GM13977 (cell line): ENCODE measurements around the gene LHB.

ENCODE experiments used
- DNase-seq: peaks from one replicate; pipeline ENCODE4 v3.0.0; 2012; ENCODE audit warnings: low spot score
- CTCF ChIP-seq: IDR thresholded peaks from 2 replicates; pipeline ENCODE4 v1.5.1; 2012; ENCODE audit warnings: mild to moderate bottlenecking, control low read depth; ENCODE audit not compliant: insufficient read depth; ENCODE audit errors: extremely low read depth, missing control alignments
- in situ Hi-C: fragments of 300-500 bp; cut with MboI; formaldehyde crosslinking; loops from one replicate; pipeline ENCODE4 v1.12.0; 2022; ENCODE audit warnings: low sequenced_read_pairs, low pct_unique_long_range_greater_than_20kb, mixed read lengths, inconsistent platforms; ENCODE audit not compliant: unreplicated experiment

The LHB gene

GRCh38 chr19:48993175-48994034 lies 23.5 kb downstream of the LHB start, which contains the start of the genes GYS1 and RUVBL2:
TSS of gene GYS1 (minus strand) at chr19:48993309. CDS start at chr19:48993112, 197 bp downstream.
TSS of gene RUVBL2 (plus strand) at chr19:48993887. CDS start at chr19:48993912, 25 bp downstream.
- DNase-seq, result peak; percentile 99
- peak; percentile 92 for TF ChIP-seq CTCF
- in situ Hi-C loops, result no loop called here

GRCh38 chr19:48992581-48993174 lies 24.2 kb downstream of the LHB start:
- DNase-seq, result no peak

DNA sequence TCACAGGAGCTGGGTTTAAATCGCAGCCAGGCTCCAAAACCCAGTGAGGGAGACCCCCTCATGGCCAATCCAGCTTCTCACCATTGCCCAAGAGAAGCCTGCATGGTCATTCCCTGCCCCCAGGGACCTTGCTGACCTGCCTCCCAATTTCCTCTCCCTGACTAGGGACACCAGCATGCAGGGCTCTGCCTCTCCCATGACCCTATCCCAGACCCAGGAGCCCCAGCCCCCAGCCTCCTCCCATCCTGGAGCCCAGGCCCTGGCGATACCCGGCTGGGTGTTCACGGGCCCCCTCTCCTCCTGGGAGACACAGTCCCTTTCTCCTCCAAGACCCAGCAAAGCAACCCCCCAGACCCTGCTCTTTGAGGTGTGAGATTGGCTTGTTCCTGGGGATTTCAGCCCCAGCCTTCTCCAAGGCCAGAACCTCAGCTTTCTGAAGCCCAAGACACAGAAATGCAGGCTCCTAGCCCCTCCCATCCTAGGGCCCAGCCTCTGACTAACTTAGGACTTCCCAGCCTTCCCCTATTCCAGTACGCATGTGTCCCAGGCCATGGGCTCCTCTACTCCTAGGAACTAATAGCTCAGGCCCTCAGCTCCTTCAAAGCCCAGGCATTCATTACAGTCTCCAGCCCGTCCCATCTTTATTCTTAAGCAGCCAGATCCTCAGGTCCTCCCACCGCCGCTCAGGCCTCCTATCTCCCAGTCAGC lies 24.9 kb downstream of the LHB start:
- DNase-seq, result peak; percentile 69

More at GRCh38 chr19:48992581-48993174, 24.2 kb downstream of the LHB start:
- no peak for TF ChIP-seq CTCF
- in situ Hi-C loops, result no loop called here

DNA sequence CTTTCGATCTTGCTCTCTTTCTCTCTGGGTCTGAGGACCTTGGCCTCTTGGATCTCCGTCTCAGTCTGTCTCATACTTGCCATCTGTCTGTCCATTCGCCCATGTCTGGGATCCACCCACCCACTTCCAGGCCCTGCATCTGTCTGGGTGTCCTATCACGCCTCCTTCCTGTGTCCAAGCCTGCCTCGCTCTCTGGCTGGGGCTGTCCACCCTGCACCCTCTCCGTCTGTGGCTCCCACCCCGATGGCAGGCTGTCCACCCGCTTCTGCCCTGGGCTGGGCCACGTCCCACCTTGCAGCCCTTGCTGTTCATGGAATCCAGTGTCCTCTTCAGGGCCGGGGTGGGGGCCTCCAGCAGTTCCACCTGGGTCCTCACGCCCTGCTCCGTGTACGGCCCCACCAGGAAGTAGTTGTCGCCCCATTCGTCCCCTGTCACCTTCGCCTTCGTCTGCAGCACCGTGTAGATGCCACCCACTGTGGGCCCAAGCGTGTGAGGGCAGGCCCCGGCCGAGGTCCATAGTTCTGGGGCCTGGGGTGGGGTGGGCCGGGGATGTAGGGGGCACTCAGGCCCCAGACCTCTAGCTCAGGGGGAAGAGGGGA lies 25.8 kb downstream of the LHB start:
- in situ Hi-C loops, result no loop called here
- no peak for TF ChIP-seq CTCF
- no peak for DNase-seq

More for the DNA sequence above, 24.9 kb downstream of the LHB start:
- in situ Hi-C loops, result no loop called here
- no peak for TF ChIP-seq CTCF

GRCh38 chr19:48990400-48990799 lies 26.5 kb downstream of the LHB start:
- no peak for DNase-seq
- in situ Hi-C loops, result no loop called here
- no peak for TF ChIP-seq CTCF

DNA sequence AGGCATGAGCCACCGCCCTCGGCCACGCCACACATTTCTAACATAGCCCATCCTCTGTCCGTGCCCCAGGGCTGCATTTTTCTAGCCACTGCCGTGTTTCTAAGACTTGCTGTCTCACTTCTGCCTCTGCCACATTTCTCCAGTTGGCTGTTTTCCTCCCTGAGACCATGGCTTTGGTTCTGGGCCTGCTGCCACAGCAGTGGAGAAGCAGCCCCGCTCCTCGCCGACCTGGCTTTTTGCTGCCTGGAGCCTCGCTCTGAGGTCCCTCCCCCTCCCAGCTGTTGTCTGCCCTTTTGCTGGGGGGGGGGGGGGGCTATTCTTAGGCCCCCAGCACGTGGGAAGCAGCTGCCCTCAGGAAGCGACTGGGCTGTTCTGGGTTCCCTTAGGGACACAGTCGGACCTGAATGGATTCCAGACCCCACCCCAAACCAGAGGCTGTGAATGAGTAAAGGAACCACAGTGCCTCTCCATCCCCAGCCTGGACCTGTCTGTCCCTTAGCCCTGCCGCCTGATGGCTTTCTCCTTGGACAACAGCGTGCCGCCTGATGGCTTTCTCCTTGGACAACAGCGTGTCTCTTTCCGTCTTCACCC lies 27.1 kb downstream of the LHB start:
- TF ChIP-seq CTCF, result no peak
- in situ Hi-C loops, result no loop called here
- DNase-seq, result no peak
